Skeletal muscle tissue (tissue), 4 donors: ENCODE results near the gene EP400. TPM values are rescaled to one million over a fixed set of nuclear protein-coding genes. Genes with fewer than 3 reads are reported as not detected.

Source experiments
- H3K27ac ChIP-seq: one replicate; pipeline ENCODE4 v1.7.0; 2013; ENCODE audit warnings: mild to moderate bottlenecking, low read depth, low read length, inconsistent platforms
- H3K27me3 ChIP-seq, 3 donors: one replicate each; pipeline ENCODE4 v1.7.0; 2013; ENCODE audit warnings: low read length in 3 of 3; ENCODE audit not compliant: control insufficient read depth in 3 of 3, insufficient read depth in 3 of 3
- H3K36me3 ChIP-seq, 3 donors: one replicate each; pipeline ENCODE4 v1.7.0; 2013; ENCODE audit warnings: low read length in 3 of 3; ENCODE audit not compliant: control insufficient read depth in 3 of 3, insufficient read depth in 3 of 3
- H3K4me1 ChIP-seq, 3 donors: one replicate each; pipeline ENCODE4 v1.7.0; 2013; ENCODE audit warnings: low read length in 3 of 3, mild to moderate bottlenecking in 3 of 3; ENCODE audit not compliant: control insufficient read depth in 3 of 3, insufficient read depth in 3 of 3
- H3K4me3 ChIP-seq, 3 donors: one replicate each; pipeline ENCODE4 v1.7.0; 2013; ENCODE audit warnings: low read length in 3 of 3
- H3K9ac ChIP-seq, 3 donors: one replicate each; pipeline ENCODE4 v1.7.0; 2013; ENCODE audit warnings: low read length in 3 of 3, mild to moderate bottlenecking in 3 of 3, moderate library complexity in 2 of 3, low read depth in 1 of 3
- H3K9me3 ChIP-seq, 3 donors: one replicate each; pipeline ENCODE4 v1.7.0; 2013; ENCODE audit warnings: low read length in 3 of 3; ENCODE audit not compliant: control insufficient read depth in 3 of 3
- total RNA-seq: library from RNA; depleted of rRNA; stranded (reverse); fragments of >200 nt; gene quantifications from one replicate; pipeline ENCODE4 v1.2.3, GENCODE V29; 2014
- donor health status: Osteomylitis.

Gene EP400
- total RNA-seq, 1 donor from 2014 or later: 11.0 TPM

DNA sequence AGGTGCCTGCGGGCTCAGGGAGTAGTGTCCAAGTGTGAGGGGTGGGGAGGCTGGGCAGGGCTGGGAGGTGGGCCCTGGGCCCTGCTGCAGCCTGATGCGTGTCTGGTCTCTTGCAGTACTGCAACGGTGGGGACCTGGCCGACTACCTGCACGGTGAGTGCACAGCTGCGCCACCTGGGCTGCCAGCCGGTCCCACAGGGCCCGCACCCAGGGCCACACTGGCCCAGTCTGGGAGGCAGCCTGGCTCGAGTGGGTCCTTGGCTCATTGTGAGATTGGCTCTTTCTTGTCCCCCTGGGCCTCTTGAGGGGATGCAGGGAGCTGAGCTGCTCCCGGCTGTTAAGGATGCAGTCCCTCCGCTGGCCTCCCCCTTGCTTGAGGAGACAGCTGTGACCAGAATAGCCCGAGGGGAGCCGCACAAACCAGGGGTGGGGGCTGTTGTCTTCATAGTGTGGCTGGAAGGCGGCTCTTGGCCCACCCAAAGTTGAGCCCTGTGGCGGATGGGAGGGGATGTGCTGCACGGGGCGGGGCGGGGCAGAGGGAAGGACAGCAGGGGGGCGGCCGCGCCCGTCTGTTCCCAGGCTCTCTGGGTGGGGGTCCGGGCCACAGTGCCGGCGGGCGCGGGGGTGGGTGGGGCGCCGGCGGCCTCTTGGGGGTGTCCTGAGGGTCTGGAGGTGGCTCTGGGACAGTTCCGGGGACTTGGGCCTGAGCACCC is 42.2 kb upstream of the EP400 start:
- Histone ChIP-seq H3K9me3 (no peaks in the 10 kb centered on the region), H3K4me1 (peaks cover 25 to 39% (median 37%) of the 10 kb centered on the region in 3 donors), H3K27ac (no peak overlapping the region), H3K36me3 (peaks cover 41 to 44% (median 42%) of the 10 kb centered on the region in 3 donors), H3K4me3 (no peak overlapping the region), H3K27me3 (no peaks in the 10 kb centered on the region), H3K9ac (no peak overlapping the region)

DNA sequence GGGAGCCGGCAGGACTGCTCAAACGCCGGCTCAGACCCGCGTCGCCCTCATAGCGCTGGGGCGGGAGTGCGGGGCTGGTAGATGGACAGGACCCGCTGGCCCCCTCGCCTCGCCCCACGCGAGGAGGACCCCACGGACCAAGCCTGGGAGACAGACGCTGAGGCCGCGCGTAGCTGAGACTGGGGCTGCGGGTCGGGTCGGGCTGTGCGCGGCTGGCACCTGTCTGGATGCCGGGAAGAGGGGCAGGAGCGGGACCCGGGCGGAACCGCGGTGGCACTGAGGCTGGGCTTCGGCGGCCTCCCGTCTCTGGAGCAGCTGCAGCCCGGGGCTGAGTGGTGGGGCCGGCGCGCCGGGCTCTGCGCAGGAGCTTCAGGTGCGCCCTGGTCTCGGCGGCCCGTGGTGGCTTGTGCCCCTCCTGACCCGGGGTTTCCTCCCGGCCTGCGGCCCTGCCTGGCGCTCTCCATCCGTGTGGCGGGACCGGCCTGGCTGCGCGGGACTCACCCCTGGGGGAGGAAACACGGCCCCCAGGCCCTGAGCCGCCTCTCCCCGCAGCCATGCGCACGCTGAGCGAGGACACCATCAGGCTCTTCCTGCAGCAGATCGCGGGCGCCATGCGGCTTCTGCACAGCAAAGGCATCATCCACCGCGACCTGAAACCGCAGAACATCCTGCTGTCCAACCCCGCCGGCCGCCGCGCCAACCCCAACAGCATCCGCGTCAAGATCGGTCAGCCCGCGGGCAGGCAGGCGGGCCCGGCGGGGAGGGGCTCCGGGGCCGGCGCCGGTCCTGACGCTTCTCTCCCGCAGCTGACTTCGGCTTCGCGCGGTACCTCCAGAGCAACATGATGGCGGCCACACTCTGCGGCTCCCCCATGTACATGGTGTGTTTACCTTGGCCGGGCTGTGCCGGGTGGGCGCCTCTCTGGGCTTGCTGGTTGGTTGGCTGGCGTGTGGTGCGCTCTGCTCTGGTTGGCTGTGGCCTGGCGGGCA is 41.4 kb upstream of the EP400 start:
- H3K4me1 ChIP-seq: peaks cover 17 to 31% (median 29%) of the 10 kb centered on the region in 3 donors
- no peak overlapping the region for H3K9ac ChIP-seq

DNA sequence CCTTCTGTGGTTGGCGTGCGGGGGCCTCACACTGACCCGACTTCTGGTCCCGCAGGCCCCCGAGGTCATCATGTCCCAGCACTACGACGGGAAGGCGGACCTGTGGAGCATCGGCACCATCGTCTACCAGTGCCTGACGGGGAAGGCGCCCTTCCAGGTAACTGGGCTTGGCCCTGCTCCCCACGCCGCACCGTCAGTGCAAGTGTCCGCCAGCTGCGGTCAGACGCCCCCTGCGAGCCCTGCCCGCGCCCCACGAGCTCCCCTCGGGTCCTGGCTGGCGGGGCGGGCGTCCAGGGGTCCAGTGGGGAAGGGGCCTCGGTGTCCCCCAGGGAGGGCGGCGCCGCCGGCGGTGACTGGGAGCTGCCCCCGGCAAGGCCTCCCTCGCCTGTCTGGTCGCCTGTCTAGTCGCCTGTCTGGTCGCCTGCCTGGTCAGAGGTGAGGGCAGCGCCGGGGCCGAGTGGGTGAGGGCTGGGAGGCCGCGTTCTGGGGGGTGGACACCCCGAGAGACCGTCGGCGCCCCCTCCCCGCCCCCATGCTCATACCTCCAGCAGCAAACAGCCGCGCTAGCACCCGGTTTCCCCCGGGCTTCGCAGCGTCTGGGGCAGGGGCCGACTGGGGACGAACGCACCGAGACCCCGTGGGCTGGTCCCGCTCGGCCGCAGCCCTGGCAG is 40.5 kb upstream of the EP400 start:
- Histone ChIP-seq H3K9me3 (no peaks in the 10 kb centered on the region), H3K9ac (no peak overlapping the region), H3K4me1 (peaks cover 10 to 23% (median 21%) of the 10 kb centered on the region in 3 donors), H3K4me3 (no peak overlapping the region), H3K36me3 (peaks cover 50 to 55% (median 52%) of the 10 kb centered on the region in 3 donors), H3K27me3 (no peaks in the 10 kb centered on the region), H3K27ac (no peak overlapping the region)

More for the DNA sequence above, 41.4 kb upstream of the EP400 start:
- Histone ChIP-seq H3K4me3 (no peak overlapping the region), H3K36me3 (peaks cover 46 to 50% (median 47%) of the 10 kb centered on the region in 3 donors), H3K27ac (no peak overlapping the region), H3K9me3 (no peaks in the 10 kb centered on the region), H3K27me3 (no peaks in the 10 kb centered on the region)

- peaks cover 55 to 61% (median 58%) of the 10 kb centered on the region in 3 donors for H3K36me3 ChIP-seq
- H3K9me3 ChIP-seq: no peaks in the 10 kb centered on the region
Measured at GRCh38 chr12:131909752-131910219, 40.0 kb upstream of the EP400 start.

DNA sequence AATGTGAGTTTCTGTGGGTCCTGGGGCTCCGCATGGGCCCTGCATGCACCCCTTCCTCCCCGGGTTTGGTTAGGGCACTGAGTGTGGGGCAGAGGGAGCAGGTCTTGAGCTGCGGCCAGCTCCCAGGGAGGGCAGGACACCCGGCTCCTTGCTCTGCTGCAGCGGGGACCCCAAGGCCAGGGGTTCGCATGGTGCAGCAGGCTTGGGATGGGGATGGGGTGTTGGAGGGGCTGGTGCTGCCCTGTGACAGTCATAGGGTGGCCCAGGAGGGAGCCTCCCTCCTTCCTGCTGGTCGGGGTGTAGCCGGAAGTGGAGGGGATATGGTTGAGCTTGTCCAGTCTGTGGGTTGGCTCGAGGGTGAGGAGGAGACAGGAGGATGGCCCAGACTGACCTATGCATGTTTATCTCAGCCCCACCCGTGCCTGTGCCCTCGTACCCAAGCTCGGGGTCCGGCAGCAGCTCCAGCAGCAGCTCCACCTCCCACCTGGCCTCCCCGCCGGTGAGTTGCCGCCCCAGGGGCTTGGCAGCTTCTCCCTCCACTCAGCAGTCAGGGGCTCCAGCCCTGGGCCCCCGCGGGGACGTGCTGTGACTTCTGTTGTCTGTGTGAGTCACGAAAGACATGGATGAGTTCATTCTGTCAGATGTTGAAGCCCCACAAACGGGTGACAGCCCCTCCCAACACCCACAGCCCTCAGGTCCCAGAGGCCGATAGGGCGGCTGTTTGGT is 39.3 kb upstream of the EP400 start:
- peaks cover 6 to 15% (median 14%) of the 10 kb centered on the region in 3 donors for H3K4me1 ChIP-seq
- H3K9ac ChIP-seq: no peak overlapping the region
- no peaks in the 10 kb centered on the region for H3K9me3 ChIP-seq
- peaks cover 61 to 68% (median 65%) of the 10 kb centered on the region in 3 donors for H3K36me3 ChIP-seq
- no peaks in the 10 kb centered on the region for H3K27me3 ChIP-seq
- no peak overlapping the region for H3K27ac ChIP-seq
- H3K4me3 ChIP-seq: no peak overlapping the region

More at GRCh38 chr12:131909752-131910219, 40.0 kb upstream of the EP400 start:
- no peak overlapping the region for H3K9ac ChIP-seq
- no peak overlapping the region for H3K4me3 ChIP-seq
- no peaks in the 10 kb centered on the region for H3K27me3 ChIP-seq
- H3K4me1 ChIP-seq: peaks cover 6 to 17% (median 16%) of the 10 kb centered on the region in 3 donors
- H3K27ac ChIP-seq: no peak overlapping the region

DNA sequence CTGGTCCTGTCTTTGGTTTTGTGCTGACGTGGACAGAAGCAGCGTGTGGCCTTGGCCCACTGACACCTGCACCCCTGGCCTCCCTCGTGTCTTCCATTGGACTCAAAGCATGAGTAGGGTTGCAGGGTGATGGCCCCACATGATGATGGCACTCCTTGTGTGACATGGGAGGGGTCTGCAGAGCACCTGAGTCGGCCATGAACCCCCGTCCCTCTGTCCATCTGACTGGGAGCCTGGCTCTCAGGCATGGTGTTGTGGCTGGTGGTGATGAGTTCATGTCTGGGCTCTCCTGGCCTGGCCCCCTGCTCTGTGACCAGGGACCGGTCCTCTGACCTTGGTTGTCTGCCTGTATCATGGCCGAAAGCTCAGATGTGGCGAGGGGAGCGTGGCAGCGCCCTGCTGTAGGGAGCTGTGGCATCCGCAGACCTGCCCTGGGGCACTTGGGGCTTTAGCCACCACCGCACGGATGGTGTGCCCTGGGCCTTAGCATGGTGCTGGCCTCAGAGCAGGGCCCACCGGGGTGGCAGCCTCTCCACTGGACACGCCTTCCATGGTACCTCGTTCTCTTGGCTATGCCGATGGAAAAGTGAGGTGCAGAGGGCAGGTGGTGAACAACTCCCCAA is 38.6 kb upstream of the EP400 start:
- no peak overlapping the region for H3K9ac ChIP-seq
- no peaks in the 10 kb centered on the region for H3K9me3 ChIP-seq
- H3K36me3 ChIP-seq: peaks cover 67 to 74% (median 71%) of the 10 kb centered on the region in 3 donors
- no peaks in the 10 kb centered on the region for H3K27me3 ChIP-seq
- no peak overlapping the region for H3K27ac ChIP-seq
- H3K4me1 ChIP-seq: peaks cover 6 to 12% (median 11%) of the 10 kb centered on the region in 3 donors
- no peak overlapping the region for H3K4me3 ChIP-seq

- H3K36me3 ChIP-seq: peaks cover 67 to 79% (median 74%) of the 10 kb centered on the region in 3 donors
- H3K27ac ChIP-seq: no peak overlapping the region
- H3K4me1 ChIP-seq: peaks cover 6 to 10% (median 6%) of the 10 kb centered on the region in 3 donors
- no peaks in the 10 kb centered on the region for H3K27me3 ChIP-seq
- H3K4me3 ChIP-seq: no peak overlapping the region
- H3K9me3 ChIP-seq: no peaks in the 10 kb centered on the region
- H3K9ac ChIP-seq: no peak overlapping the region
Measured at GRCh38 chr12:131911851-131912477, 37.8 kb upstream of the EP400 start.

DNA sequence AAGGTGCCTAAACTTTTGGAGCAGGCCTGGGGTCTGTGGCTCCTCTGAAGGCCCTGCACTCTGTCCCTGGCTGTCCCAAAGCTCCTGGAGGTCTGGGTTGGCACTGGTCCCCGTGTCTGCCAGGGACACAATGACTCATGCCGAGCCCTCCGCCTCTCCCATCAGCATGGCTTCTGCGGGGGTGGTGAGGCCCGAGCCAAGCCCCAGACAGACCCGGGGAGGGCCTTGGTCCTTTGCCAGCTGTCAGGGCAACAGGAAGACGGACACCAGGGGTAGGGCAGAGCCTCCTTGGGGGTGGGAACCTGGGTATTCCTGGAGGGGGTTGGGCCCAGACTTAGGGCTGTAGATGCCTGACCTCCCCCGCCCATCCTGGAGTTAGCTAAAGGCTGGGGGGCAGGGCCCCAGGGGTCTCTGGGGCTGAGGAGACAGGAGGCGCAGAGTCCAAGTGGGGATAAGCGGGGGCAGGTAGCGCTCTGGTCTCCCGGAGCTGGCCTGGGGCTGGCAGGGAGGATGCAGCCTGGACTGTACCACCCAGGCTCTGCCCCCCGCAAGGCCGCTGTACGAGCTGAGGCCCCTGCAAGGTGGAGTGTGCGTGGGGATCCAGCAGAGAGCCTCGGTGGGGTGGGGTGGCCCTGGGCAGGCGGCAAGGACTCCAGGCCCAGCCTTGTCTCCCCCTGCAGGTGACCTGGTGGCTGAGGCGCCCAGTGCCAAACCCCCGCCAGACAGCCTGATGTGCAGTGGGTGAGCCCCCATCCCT is 37.0 kb upstream of the EP400 start:
- H3K27me3 ChIP-seq: no peaks in the 10 kb centered on the region
- H3K9ac ChIP-seq: no peak overlapping the region

More for the DNA sequence above, 37.0 kb upstream of the EP400 start:
- peaks cover 65 to 77% (median 71%) of the 10 kb centered on the region in 3 donors for H3K36me3 ChIP-seq
- H3K4me3 ChIP-seq: no peak overlapping the region
- no peaks in the 10 kb centered on the region for H3K9me3 ChIP-seq
- H3K4me1 ChIP-seq: peaks cover 6 to 10% (median 6%) of the 10 kb centered on the region in 3 donors
- H3K27ac ChIP-seq: no peak overlapping the region
